GM21390 (cell line): Measurements from ENCODE around the gene PIK3C2B.

Experiments used
- ATAC-seq: cut with Tn5 transposase; IDR thresholded peaks from one replicate; pipeline ENCODE4 v1.9.1; 2021; ENCODE audit not compliant: unreplicated experiment

The PIK3C2B gene

GRCh38 chr1:204478921-204479320, 15.7 kb downstream of the PIK3C2B start:
- no peak for ATAC-seq

DNA sequence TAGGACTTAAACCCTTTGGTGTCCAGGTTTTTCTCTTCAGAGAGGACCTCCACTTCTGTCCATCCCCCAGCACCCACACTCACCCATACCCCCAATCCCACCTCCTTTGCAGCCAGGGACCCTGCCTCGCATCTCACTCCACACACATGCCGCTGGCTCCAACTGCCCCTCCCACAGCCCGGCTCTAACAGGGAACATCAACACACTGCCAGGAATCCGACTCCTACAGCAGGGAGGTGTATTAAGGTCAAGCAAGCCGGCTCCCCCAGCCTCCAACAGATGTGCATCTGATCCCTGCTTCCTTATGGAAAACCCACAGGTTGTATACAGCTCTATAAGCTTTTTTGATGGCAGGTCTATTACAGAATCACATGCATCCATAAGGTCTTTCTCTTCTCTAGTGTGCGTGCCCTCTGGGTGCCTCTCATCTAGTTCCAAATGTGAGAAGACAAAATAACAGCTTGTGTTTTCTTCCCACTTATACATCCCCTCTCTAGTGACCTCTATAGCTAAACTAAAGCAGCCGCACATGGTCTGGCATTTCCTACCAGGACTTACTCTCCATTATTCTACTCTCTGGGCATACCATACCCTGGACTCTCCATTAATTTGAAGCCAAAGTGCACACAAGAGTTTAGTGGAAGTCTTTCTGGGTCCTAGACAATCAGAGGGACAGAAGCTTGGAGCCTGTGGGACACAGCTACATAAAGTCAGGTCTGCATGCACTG, 16.3 kb downstream of the PIK3C2B start:
- no peak for ATAC-seq

DNA sequence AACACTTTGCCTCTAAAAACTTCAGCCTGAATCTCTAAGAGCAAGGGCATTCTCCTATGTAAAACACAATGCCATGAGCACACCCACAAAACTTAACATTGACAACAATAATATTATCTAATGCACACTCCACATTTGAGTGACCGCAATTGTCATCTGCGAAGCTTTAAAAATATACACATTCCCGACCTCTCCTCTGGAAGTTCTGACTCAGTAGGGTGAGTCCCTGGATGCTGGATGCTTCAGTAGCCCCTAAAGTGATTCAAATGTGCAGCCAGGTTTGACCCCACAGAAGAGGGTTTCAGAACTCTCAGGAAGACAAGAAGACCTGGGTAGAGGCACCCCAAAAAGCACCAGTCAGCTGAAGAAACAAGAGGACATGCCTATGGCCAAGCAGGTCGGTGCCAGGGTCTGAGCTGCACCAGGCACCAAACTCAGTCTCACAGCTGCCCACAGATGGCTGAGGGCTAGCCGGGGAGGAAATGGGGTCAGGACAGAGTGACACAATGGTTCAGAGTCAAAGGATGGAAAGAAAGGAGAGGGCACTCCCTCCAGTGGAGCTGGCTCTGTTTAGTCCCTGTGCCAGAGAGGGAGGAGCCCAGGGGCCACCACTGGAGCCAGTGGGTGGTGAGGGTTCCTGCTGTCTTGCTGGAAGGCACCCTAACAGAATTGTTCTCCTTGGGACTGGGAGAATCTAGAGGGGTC, 17.4 kb downstream of the PIK3C2B start:
- ATAC-seq = no peak

DNA sequence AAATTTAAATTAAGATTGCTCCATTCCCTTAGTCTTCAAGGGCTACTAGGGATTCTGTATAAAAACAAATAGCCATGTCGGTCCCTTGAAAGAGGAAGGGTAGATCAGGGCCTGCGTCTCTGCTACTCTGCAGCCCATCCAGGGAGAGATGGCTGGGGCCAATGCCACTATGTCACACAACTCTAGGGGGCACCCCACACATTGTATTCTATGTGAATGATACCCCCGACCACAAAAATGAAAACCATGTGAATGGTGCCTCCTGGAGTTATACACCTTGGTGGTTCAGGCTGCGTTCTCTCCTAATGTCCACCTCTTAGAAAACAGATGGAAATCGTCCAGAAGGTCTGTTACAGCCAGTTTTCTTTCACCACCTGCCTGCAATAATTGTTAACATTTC, 18.0 kb downstream of the PIK3C2B start:
- no peak for ATAC-seq

DNA sequence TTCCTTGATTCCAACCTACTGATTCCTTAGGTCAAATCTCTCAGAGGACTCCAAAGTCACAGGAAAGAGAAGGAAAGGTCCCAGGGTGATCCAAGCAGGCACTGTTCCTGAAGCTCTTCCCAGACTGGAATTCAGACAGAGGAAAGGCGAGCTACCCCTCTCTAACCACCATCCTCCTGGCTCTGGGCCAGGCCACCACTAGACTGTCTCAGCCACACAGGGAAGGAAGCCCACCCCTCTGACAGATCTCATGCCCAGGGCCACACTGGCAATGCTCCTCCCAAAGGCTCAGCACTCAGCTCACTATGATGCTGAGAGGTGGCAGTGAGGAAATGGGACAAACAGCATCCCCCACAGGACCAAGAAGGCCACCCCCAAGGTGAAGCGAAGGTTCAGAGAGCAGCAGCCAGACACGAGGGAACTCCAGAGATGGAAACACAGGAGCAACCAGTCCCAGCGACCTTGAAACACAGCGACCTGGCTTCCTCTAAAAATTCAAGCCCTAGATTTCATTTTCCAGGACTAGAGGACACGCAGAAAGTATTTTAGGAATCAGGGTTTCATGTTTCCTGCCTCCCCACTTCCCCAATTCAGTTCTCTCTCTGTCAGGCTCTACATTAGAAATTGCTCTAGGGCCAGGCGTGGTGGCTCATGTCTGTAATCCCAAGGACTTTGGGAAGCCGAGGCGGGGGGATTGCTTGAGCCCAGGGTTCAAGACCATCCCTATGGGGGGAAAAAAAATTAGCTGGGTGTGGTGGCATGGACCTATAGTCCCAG, 18.8 kb downstream of the PIK3C2B start:
- no peak for ATAC-seq

GRCh38 chr1:204473400-204473965, 21.1 kb downstream of the PIK3C2B start:
- ATAC-seq = no peak

GRCh38 chr1:204472660-204473059, 21.9 kb downstream of the PIK3C2B start:
- no peak for ATAC-seq

- no peak for ATAC-seq
Measured at GRCh38 chr1:204471687-204472086, 22.9 kb downstream of the PIK3C2B start.

DNA sequence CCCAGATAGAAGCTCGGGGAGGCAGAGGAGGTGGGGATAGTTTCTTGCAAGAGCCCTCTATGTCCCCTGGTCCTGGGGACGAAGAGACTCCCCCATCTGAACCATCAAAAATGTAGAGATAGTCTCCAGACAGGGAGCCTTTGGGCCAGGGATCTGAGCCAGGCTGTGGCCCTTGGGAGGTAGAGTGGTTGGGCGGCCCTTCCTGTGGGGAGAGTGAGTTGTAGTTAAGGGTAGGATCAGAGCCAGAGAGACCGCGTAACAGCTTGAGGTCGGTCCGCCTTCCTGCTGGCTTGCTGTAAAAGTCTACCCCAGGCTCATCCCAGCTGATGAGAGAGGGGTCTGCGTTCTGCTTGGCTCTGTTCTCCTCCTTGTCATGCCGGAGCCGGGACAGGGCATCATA, 25.3 kb downstream of the PIK3C2B start:
- ATAC-seq = no peak

DNA sequence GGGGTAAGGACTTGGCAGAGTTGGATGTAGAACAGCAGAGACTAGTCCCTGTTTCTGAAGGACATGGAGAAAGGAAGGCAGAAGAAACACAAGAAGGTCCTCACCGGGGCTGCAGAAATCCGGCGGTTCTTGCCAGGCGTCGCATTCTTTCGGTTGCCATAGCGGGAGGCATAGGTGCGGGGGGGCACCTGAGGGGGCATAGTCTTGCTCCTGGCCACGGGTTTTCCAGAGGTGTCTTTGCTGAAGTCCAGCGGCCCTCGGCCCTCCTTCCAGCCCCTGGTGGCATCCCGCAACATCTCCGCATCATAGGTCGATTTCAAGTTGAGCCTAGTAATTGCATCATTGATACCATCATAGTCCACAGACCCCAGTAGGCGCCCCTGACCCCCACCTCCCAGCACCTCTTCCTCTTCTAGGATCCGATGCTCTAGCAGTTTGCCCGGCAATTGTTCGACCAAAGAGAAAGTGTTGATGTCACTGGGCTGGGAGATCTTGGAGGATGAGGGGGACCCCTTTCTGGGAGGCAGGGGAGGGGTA, 25.8 kb downstream of the PIK3C2B start:
- ATAC-seq = no peak

DNA sequence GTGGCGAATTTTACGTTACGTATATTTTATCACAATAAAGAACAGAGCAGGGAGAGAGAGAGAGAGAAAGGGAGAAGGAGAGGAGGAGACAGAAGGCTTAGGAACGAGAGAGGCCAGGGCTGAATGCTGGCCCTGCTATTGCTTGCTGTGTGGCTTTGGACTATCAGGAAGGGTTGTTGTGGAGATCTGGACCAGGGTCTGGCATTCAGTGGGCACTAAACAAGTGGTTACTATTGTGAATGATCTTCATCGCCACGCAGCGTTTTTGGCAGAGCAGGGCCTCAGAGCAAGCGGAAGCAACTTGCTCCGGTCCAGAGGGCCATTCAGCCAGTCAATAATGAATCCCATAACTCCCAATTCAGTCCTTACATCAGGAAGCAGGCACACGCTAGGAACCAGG, 26.4 kb downstream of the PIK3C2B start:
- ATAC-seq = no peak

GRCh38 chr1:204466416-204467405, 27.9 kb downstream of the PIK3C2B start:
- no peak for ATAC-seq

DNA sequence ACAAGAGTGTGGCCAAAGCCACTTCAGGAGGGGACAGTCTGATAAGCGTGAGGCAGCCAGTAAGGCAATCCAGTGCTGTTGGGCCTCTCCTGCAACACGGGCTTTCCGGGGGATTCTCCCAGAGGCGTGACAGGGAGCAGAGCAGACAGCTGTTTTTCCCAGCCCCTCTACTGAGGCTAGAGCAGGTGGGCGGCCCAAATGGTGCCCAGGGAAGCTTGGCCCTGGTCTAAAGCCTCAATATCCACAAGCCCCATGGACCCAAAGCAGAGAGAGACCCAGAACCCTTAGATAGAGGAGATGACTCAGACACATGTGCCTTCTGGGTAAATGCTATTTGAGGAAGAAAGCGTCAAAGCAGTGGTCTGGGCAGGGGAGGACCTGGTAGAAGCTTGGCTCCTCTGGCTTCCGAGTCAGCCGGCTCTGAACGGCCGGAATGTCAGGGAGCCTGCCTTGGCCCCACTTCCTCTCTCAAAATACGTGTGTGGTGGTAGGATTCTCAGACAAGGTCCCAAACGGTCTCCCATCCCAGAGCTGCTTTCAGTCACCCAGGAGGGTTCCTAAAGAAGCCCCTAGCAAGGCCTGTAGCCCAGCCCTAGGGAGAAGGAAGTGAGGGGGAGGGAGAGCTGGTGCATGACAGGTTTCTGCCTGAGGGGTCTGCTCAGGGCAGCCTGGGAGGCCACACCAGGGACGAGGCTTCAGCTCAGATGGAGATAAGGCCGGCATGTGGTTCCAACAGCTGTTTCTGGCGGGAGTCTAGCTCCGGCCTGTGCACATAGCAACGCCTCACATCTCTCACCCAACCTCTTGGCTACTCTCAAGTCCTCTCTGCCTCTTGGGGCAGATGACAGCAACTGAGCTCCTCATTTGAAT, 28.8 kb downstream of the PIK3C2B start:
- ATAC-seq = peak; percentile 67

DNA sequence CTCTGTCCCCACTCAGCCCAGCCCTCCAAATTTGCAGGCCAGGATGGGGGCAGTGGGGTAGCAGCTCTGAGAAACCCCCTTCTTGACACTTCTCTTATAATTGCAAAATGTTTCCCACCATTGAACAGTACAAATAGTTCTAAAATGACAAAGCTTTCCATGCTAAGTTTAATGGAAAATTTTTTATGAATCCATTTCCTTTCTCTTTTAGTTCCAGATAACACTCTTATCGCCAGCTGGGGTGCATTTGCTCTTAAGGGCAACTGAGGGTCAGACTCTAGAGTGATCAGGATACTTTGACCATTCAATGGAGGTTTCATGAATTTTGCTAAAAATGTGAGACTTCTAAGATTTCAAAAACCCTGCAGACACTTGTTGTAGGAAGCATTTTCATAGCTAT, 29.9 kb downstream of the PIK3C2B start:
- ATAC-seq = no peak

GRCh38 chr1:204464187-204464631, 30.4 kb downstream of the PIK3C2B start:
- no peak for ATAC-seq

DNA sequence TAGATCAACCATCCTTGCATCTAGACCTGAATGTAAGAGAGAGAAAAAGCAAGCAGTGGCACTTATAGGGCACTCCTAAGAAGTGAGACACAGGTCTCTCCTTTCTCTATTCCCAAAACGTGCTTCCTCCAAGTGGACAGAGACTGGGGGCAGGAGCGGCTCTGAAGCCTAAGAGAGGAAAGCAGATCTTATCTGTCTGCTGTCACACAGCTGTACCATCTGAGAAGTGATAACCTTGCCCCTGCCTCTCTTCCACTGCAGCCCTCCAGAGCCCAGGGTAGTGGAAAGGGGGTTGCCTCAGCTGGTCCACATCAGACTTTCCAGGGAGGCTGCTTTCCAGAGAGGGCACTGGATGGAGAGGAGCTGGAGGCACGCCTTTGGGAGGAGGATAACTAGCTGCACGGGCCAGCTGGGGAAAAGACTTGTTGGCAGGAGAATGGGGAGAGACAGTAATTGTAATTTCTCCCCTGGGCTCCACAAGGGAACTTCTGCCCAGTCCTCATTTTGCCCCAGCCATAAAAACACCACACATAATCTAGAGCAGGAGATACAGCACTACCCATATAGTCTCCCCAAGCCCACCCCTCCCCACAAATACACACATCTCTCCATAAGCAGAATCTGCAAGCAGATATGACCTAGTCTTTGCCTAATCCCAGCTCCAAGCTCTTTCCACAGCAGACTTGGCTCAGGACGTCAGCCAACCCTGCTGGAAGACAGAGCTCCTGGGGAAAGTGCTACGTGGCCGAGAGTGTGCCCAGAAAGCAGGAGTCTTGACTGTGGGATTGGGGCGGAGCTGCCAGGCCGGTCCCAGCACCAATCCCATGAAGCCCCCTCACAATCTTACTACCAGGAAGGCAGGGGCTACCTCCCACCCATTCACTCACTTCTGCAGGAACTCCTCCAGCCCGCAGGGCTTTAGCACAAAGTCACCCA, 31.2 kb downstream of the PIK3C2B start:
- ATAC-seq = no peak

GRCh38 chr1:204462229-204462561, 32.4 kb downstream of the PIK3C2B start:
- no peak for ATAC-seq
